ENCODE measurements around the gene IKZF1.

The IKZF1 gene

DNA sequence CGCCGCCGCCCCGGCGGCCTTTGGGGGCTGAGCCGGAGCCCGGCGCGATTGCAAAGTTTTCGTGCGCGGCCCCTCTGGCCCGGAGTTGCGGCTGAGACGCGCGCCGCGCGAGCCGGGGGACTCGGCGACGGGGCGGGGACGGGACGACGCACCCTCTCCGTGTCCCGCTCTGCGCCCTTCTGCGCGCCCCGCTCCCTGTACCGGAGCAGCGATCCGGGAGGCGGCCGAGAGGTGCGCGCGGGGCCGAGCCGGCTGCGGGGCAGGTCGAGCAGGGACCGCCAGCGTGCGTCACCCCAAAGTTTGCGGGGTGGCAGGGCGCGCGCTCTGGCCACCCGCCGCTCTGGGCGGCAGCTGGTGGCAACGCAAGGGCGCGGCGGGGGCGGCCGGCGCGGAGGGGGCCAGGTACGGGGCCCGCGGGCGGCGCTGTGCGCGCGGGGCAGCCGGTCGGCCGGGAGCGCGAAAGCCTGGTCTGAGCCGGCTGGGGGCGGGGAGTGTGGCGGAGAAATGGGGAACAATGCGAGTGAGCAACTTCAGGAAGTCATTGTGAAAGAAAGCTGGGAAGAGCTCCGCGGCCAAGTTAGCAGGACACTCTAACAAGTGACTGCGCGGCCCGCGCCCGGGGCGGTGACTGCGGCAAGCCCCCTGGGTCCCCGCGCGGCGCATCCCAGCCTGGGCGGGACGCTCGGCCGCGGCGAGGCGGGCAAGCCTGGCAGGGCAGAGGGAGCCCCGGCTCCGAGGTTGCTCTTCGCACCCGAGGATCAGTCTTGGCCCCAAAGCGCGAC, at the start of gene IKZF1:
Gene IKZF1, plus strand, starts transcription at position 588 of the 782 bp plus-strand sequence. CDS start 14,346 bp downstream, outside the sequence.
- DNase-seq: peak; percentile 79

- DNase-seq: no peak
Observed at GRCh38 chr7:50261593-50261992, 42.9 kb upstream of the IKZF1 start.

DNA sequence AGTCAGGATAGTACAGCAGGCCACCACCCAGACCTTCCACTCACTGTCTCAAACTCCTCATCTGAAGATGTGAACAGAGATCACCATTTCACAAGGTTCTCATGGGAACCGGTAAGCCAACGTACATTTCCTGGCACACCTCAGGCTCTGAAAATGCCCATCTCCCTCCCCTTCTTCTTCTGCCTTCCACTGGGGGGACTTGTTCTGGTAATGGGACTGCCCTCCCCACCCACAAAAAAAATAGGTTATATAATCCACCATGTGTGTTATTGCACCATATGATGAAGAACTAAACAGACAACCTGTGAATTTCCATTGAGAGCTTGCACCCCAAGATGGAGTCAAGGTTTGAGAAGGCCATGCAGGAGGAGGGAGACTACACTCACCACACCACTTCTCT, 42.1 kb upstream of the IKZF1 start:
- DNase-seq: no peak

DNA sequence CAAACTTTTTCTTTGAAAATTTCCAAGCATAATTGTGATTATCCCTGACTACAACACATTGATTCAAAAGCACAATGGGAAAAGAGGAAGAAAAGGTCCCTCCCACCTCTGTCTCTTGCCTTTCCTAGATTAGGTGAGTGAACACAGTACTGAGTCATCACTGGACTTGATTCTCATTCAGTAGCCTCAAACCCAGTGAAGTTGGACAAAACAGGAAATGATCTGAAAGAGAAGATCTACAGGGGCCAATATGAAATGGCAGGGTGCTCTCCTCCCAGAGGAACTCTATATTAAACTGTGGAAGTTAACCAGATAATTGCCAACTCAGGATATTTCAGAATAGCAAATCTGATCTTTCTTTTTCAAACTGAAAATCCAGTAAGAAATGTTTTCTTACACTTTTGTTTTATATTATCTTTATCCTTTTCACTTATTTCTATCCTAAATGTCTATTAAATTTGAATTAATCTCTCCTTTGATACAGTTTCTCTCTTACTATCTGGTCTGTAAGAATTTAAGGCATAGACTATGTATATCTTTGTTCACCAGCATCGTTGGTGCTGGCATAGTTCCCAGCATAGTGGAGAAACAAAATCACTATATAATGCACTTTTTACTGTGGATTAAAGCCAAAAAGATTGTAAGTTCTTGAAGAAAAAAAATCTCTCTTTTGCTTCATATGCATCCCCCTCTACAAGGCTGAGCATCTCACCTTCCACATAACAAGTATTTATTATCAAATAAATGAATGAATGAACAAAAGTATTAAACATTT, 41.4 kb upstream of the IKZF1 start:
- DNase-seq: peak; percentile 81

DNA sequence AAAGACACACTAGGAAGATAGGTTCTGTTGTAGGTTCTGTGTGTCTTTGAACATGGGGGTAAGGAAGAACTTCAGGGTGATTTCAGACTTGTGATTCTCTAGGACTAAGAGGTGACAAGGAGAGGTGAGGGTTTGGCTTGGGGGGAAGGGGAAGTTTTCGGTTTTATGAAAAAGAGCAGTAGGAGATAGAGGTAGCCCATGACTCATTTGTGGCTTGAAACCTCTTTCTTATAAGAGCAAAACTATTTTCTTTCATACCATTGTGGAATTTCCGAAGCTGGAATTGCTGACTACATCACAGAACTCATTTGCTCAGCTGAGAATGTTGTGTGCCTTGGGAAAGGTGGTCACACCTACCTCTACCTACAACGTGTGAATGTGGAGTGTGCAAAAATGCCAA, 39.6 kb upstream of the IKZF1 start:
- peak; percentile 61 for DNase-seq

DNA sequence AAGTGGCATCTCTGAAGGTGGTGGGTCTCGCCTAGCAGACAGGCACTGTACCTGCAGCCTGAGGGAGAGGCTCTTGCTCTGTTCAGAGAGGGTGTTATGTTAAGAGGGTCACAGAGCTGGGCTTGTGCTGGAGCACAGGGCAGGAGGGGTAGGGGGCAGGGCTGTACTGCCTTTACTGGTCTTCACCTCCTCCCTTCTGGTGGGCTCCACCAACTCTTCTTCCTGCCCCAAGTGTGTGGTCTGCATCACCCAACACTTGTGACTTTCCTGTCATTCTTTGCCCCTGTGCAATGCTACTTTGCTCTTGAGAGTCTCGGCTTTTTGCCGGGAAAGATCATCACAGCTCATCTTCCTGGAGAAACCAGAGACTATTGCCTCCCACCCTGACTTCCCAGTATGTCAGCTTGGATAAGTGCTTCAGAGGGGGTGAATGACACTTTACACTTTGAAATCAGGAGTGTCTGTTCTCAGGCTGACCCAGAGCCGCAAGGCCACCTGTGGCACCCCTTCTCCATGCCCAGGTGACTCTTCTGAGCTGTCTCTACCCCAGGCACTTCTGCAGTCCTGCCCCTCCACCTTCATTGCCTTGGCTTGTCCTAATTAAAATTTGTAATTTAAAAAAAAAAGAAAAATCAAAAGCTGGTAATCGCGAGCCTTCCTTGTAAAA, 38.4 kb upstream of the IKZF1 start:
- DNase-seq: peak; percentile 30

GRCh38 chr7:50266635-50267386, 37.7 kb upstream of the IKZF1 start:
- peak; percentile 56 for DNase-seq

DNA sequence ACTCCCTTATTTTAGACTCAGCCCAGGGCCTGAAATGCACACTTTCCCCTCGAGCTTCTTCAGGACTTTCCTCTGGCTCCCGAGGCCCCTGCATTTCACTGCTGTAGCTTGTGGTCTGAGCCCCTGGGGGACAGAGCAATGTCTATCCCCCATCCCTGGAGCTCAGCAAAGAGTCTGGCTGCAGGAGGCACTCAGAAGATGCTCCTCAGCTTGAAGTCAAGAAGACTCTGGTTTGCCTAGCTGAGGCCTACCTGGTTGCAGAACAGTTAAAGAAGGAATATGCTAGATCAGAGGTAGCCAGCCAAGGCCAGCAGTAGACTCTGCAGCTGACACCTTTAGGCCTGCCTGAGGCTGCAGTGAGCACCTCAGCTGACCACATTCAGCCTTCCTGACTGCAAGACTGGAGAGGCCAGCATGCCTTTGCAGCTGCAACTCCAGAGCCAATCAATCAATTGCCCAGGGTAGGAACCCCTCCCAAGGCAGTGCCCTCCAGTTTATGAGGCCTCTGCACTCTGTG, 36.9 kb upstream of the IKZF1 start:
- DNase-seq: peak; percentile 43

GRCh38 chr7:50268223-50268622, 36.3 kb upstream of the IKZF1 start:
- no peak for DNase-seq

DNA sequence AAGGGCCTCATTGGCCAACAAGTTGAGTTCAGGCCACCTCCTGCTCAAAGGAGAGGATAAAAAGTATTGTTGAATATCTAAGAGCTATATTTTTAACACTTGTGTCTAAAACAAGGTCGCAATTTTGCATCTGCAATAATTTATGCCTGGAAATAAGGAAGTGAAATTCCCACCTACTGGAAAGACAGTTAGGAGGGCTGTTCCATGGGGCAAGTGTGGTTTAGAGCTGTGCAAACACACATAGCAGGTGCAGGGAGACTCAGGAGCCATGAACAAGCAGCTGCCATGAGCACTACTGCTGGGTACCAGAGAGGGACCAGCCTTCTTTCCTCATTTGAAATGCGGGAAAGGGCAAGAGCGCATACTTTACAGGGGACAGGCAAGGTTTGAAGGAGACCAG, 35.5 kb upstream of the IKZF1 start:
- DNase-seq: peak; percentile 40

- DNase-seq: no peak
Observed at GRCh38 chr7:50270531-50271018, 33.9 kb upstream of the IKZF1 start.

GRCh38 chr7:50272808-50273207, 31.7 kb upstream of the IKZF1 start:
- no peak for DNase-seq

GRCh38 chr7:50273301-50273700, 31.2 kb upstream of the IKZF1 start:
- DNase-seq: no peak

- no peak for DNase-seq
Observed at GRCh38 chr7:50273870-50274269, 30.6 kb upstream of the IKZF1 start.

- no peak for DNase-seq
Observed at GRCh38 chr7:50274361-50274760, 30.2 kb upstream of the IKZF1 start.

DNA sequence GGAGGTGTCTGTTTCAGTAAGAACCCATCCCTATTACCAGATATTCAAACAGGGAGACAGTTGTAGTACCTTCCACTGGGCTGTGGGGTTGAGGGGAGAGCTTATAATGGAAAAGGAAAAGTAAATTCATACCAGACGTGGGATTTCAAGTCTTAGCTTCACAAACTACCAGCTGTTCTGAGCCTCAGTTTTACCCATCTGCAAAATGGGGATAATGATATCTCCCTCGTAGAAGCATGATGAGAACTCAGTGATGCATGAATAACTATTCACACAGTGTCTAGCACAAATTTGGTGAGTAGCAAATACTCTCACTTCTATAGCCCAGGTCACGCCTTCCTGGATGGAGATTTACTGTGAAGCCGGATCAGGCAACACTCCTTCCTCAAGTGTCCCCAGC, 29.1 kb upstream of the IKZF1 start:
- DNase-seq: no peak

GRCh38 chr7:50276483-50276882, 28.0 kb upstream of the IKZF1 start:
- no peak for DNase-seq

DNA sequence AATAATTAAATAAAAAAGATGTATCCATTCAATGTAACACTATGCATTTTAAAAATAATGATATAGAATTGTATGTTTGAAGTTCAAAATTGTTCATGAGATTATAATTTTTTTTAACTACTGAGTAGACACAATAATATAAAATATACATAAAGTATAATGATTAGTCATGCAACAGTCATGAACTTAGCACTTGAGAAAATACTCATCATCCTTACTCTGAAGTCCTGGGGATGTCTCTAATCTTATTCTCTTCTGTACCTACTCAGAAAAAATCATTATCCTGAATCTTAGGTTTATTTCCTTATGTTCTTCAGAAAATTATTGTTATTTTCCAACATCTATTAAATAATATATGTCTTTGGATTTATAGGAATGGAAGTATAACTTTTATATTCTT, 26.4 kb upstream of the IKZF1 start:
- no peak for DNase-seq

GRCh38 chr7:50281680-50282445, 22.7 kb upstream of the IKZF1 start:
- peak; percentile 76 for DNase-seq

GRCh38 chr7:50282813-50283605, 21.5 kb upstream of the IKZF1 start:
- no peak for DNase-seq

GRCh38 chr7:50283731-50284130, 20.8 kb upstream of the IKZF1 start:
- no peak for DNase-seq

All from RPMI8226 (cell line).